Hypothalamus (tissue), 51 donors: Measurements from ENCODE around the gene CCDC174.

Source experiments
- DNase-seq, 51 donors: peaks; one replicate each; lab custom pipeline; 2025; lab: John Stamatoyannopoulos, UW

The CCDC174 gene

GRCh38 chr3:14624498-14624897 is 27.1 kb upstream of the CCDC174 start:
- DNase-seq = no peak

- no peak for DNase-seq
These were observed 26.1 kb upstream of the CCDC174 start for GRCh38 chr3:14625443-14625842.

- no peak for DNase-seq
These were observed 23.7 kb upstream of the CCDC174 start for GRCh38 chr3:14627815-14628214.

- no peak for DNase-seq
These were observed 23.2 kb upstream of the CCDC174 start for GRCh38 chr3:14628406-14628805.

- no peak for DNase-seq
These were observed 21.0 kb upstream of the CCDC174 start for GRCh38 chr3:14630404-14631100.

- no peak for DNase-seq
These were observed 20.5 kb upstream of the CCDC174 start for GRCh38 chr3:14631101-14631497.

- no peak for DNase-seq
These were observed 19.7 kb upstream of the CCDC174 start for GRCh38 chr3:14631687-14632441.

GRCh38 chr3:14632442-14632930 is 19.1 kb upstream of the CCDC174 start:
- no peak for DNase-seq

- DNase-seq = no peak
These were observed 18.1 kb upstream of the CCDC174 start for GRCh38 chr3:14633417-14633816.

GRCh38 chr3:14633819-14634424 is 17.6 kb upstream of the CCDC174 start:
- peak in 9 of 51 donors; percentile 3 to 24 (median 12) for DNase-seq

GRCh38 chr3:14634763-14635400 is 16.7 kb upstream of the CCDC174 start:
- DNase-seq = no peak

GRCh38 chr3:14636496-14637087 is 15.0 kb upstream of the CCDC174 start:
- DNase-seq = no peak

GRCh38 chr3:14640157-14640562 is 11.4 kb upstream of the CCDC174 start:
- DNase-seq = peak in 3 of 51 donors; percentile 22 to 81 (median 40)

- DNase-seq = no peak
These were observed 10.8 kb upstream of the CCDC174 start for GRCh38 chr3:14640734-14641133.

- no peak for DNase-seq
These were observed 10.2 kb upstream of the CCDC174 start for GRCh38 chr3:14641346-14641745.

GRCh38 chr3:14645453-14645852 is 6.1 kb upstream of the CCDC174 start:
- no peak for DNase-seq

- DNase-seq = no peak
These were observed 5.4 kb upstream of the CCDC174 start for GRCh38 chr3:14646131-14646573.

GRCh38 chr3:14646589-14647413 is 4.8 kb upstream of the CCDC174 start:
- DNase-seq = no peak
